Bronchial smooth muscle cell (primary cell): ENCODE results near the gene SLFN5. TPM values are rescaled to one million over a fixed set of nuclear protein-coding genes. Genes with fewer than 3 reads are reported as not detected.

ENCODE experiments used
- total RNA-seq: library from RNA; depleted of rRNA; stranded (reverse); fragments of >200 nt; gene quantifications from 2 replicates; pipeline ENCODE4 v1.2.1, GENCODE V29; 2014

The SLFN5 gene
- 78.2 and 112 TPM in 2 replicates for total RNA-seq

DNA sequence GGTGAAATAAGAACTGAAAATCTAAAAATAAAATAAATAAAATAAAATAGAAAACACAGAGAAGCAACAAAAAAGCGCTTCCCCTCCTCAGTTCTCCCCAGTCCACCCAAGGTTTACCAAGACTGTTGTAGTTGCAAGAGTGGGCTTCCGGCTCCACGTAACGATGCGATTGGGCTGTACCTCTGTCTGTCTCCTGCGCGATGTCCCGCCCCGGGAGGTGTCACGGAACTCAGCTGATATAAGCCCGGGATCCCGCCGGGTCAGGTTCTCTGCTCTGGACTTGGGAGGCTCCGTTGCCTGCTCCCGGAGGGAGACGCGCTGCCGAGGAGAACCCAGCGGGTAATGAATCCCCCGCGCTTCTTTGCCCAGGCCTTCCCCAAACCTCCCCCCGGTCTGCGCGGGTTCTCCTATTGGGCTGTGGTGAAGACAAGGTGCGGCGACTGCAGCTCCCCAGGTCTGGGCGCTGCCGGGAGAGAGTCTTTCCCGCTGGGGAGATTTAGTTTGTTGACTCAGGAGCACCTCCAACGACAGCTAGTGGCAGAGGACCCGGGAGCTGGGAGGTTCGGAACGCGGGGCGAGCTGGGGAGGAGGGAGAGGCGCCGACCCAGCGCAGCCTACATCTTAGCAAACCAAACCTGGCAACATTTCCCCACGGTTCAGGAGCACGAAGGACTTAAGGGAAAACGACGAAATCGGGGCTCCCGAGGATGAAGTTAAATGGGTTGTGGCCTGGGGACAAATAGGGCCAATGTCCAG, at the start of gene SLFN5:
Gene SLFN5, plus strand, starts transcription at position 268 of the 756 bp plus-strand sequence. CDS start 15,619 bp downstream, outside the sequence.

DNA sequence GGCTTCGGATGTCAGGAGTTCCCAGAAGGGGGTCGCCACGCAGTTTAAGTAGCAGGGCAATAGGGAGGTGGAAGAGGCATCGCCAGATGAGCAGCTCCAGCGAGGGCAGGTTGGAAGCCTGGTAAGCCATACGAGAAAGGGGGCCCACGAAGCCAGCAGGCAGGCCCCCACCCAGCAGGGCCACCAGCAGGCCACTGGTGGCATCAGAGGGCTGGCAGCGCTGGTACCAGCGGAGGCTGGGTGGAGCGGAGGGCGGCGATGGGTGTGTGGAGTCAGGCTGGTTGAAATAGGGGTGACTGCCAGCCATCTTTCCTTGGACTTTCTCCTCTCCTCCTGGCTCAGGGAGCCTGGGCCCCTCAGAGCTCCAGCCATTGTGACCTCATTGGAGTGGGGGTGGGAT, 48.9 kb upstream of the SLFN5 start, which contains the start of gene SLC35G3:
Gene SLC35G3, minus strand, starts transcription at position 393 of the 400 bp plus-strand sequence. Its CDS starts 86 bp downstream, at position 307.

Other genes starting within 250 kb of the SLFN5 start
- gene RFFL, start 179.4 kb upstream of the SLFN5 start, total RNA-seq: 8.2 and 10.2 TPM in 2 replicates
- 12.5 and 15.0 TPM in 2 replicates for gene RAD51D, start 123.2 kb upstream of the SLFN5 start, total RNA-seq
- not detected in 2 replicates for gene FNDC8, start 121.5 kb upstream of the SLFN5 start, total RNA-seq
- 17.8 and 20.5 TPM in 2 replicates for gene NLE1, start 100.8 kb upstream of the SLFN5 start, total RNA-seq
- gene UNC45B, start 95.3 kb upstream of the SLFN5 start, total RNA-seq: under 0.01 TPM in 1 of 2 replicates, not detected in the other
- not detected in 2 replicates for gene SLC35G3, start 48.7 kb upstream of the SLFN5 start, total RNA-seq
- 35.1 and 51.2 TPM in 2 replicates for gene SLFN11, start 130.5 kb downstream of the SLFN5 start, total RNA-seq
- gene SLFN12, start 189.4 kb downstream of the SLFN5 start, total RNA-seq: 16.7 and 32.0 TPM in 2 replicates
- gene SLFN13, start 205.7 kb downstream of the SLFN5 start, total RNA-seq: 1.3 and 2.1 TPM in 2 replicates